ENCODE data around the gene DSE.

The DSE gene

GRCh38 chr6:116445102-116445501 is 74.4 kb downstream of the DSE start:
- no peak for DNase-seq (ENCODE audit: low read depth in 2 of 2)

GRCh38 chr6:116446399-116446798 is 75.7 kb downstream of the DSE start:
- DNase-seq (ENCODE audit: low read depth in 2 of 2) = no peak

- DNase-seq (ENCODE audit: low read depth in 2 of 2) = no peak
Measured at GRCh38 chr6:116447052-116447451, 76.3 kb downstream of the DSE start.

- DNase-seq (ENCODE audit: low read depth in 2 of 2) = no peak
Measured at GRCh38 chr6:116447496-116448011, 76.8 kb downstream of the DSE start.

- DNase-seq (ENCODE audit: low read depth in 2 of 2) = no peak
Measured at GRCh38 chr6:116449565-116449964, 78.8 kb downstream of the DSE start.

GRCh38 chr6:116450185-116450710 is 79.5 kb downstream of the DSE start:
- DNase-seq (ENCODE audit: low read depth in 2 of 2) = no peak

GRCh38 chr6:116450769-116451740 is 80.3 kb downstream of the DSE start:
- DNase-seq (ENCODE audit: low read depth in 2 of 2) = no peak

GRCh38 chr6:116451916-116452315 is 81.2 kb downstream of the DSE start:
- DNase-seq (ENCODE audit: low read depth in 2 of 2) = no peak

GRCh38 chr6:116452531-116452930 is 81.8 kb downstream of the DSE start:
- no peak for DNase-seq (ENCODE audit: low read depth in 2 of 2)

- no peak for DNase-seq (ENCODE audit: low read depth in 2 of 2)
Measured at GRCh38 chr6:116456106-116456505, 85.4 kb downstream of the DSE start.

- DNase-seq (ENCODE audit: low read depth in 2 of 2) = no peak
Measured at GRCh38 chr6:116456927-116457326, 86.2 kb downstream of the DSE start.

- no peak for DNase-seq (ENCODE audit: low read depth in 2 of 2)
Measured at GRCh38 chr6:116458264-116458663, 87.5 kb downstream of the DSE start.

GRCh38 chr6:116459927-116460326 is 89.2 kb downstream of the DSE start:
- no peak for DNase-seq (ENCODE audit: low read depth in 2 of 2)

- DNase-seq (ENCODE audit: low read depth in 2 of 2) = no peak
Measured at GRCh38 chr6:116461331-116461931, 90.7 kb downstream of the DSE start, which contains the start of gene CALHM6. Gene CALHM6 (plus strand): TSS chr6:116461375. CDS start chr6:116461930, 555 bp downstream.

- DNase-seq (ENCODE audit: low read depth in 2 of 2) = peak in 1 of 2 donors; percentile 20
Measured at GRCh38 chr6:116461932-116462885, 91.5 kb downstream of the DSE start.

- no peak for DNase-seq (ENCODE audit: low read depth in 2 of 2)
Measured at GRCh38 chr6:116463301-116463700, 92.6 kb downstream of the DSE start.

- DNase-seq (ENCODE audit: low read depth in 2 of 2) = no peak
Measured at GRCh38 chr6:116465246-116465645, 94.5 kb downstream of the DSE start.

GRCh38 chr6:116467096-116467495 is 96.3 kb downstream of the DSE start:
- no peak for DNase-seq (ENCODE audit: low read depth in 2 of 2)

GRCh38 chr6:116467514-116467913 is 96.8 kb downstream of the DSE start:
- no peak for DNase-seq (ENCODE audit: low read depth in 2 of 2)

GRCh38 chr6:116468293-116468692 is 97.5 kb downstream of the DSE start:
- DNase-seq (ENCODE audit: low read depth in 2 of 2) = no peak

GRCh38 chr6:116471531-116471930 is 100.8 kb downstream of the DSE start:
- no peak for DNase-seq (ENCODE audit: low read depth in 2 of 2)

All from activated CD8-positive, alpha-beta memory T cell treated with anti-CD3 and anti-CD28 coated beads for 4 hours (primary cell).